ENCODE results near the gene DRC1.
"Not testable (repeated sequence)": the region's sequence is repeated elsewhere in the genome, so short reads cannot be mapped to it uniquely, and the experiment has no call there.

DNA sequence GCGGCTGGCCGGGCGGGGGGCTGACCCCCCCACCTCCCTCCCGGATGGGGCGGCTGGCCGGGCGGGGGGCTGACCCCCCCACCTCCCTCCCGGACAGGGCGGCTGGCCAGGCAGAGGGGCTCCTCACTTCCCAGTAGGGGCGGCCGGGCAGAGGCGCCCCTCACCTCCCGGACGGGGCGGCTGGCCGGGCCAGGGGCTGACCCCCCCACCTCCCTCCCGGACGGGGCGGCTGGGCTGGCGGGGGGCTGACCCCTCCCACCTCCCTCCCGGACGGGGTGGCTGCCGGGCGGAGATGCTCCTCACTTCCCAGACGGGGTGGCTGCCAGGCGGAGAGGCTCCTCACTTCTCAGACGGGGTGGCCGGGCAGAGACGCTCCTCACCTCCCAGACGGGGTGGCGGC, 30.8 kb upstream of the DRC1 start:
- TF ChIP-seq, protein P1, sequence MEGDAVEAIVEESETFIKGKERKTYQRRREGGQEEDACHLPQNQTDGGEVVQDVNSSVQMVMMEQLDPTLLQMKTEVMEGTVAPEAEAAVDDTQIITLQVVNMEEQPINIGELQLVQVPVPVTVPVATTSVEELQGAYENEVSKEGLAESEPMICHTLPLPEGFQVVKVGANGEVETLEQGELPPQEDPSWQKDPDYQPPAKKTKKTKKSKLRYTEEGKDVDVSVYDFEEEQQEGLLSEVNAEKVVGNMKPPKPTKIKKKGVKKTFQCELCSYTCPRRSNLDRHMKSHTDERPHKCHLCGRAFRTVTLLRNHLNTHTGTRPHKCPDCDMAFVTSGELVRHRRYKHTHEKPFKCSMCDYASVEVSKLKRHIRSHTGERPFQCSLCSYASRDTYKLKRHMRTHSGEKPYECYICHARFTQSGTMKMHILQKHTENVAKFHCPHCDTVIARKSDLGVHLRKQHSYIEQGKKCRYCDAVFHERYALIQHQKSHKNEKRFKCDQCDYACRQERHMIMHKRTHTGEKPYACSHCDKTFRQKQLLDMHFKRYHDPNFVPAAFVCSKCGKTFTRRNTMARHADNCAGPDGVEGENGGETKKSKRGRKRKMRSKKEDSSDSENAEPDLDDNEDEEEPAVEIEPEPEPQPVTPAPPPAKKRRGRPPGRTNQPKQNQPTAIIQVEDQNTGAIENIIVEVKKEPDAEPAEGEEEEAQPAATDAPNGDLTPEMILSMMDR (IDR thresholded peaks at IDR 0.05; ENCODE audit: poor library complexity, severe bottlenecking): not testable (repeated sequence)
- TF ChIP-seq EP300 (conservative IDR thresholded peaks at IDR 0.05; ENCODE audit: poor library complexity, severe bottlenecking); MXI1 (conservative IDR thresholded peaks at IDR 0.05; ENCODE audit: poor library complexity, severe bottlenecking); EZH2 (IDR thresholded peaks at IDR 0.05; ENCODE audit: borderline replicate concordance, insufficient read depth, low read length, poor library complexity, severe bottlenecking); TAF1 (IDR thresholded peaks at IDR 0.05; ENCODE audit: low read depth); POLR2AphosphoS5 (IDR thresholded peaks at IDR 0.05); RAD21 (conservative IDR thresholded peaks at IDR 0.05); SMC3 (conservative IDR thresholded peaks at IDR 0.05; ENCODE audit: poor library complexity): not testable (repeated sequence)
- TF ChIP-seq, protein P2, sequence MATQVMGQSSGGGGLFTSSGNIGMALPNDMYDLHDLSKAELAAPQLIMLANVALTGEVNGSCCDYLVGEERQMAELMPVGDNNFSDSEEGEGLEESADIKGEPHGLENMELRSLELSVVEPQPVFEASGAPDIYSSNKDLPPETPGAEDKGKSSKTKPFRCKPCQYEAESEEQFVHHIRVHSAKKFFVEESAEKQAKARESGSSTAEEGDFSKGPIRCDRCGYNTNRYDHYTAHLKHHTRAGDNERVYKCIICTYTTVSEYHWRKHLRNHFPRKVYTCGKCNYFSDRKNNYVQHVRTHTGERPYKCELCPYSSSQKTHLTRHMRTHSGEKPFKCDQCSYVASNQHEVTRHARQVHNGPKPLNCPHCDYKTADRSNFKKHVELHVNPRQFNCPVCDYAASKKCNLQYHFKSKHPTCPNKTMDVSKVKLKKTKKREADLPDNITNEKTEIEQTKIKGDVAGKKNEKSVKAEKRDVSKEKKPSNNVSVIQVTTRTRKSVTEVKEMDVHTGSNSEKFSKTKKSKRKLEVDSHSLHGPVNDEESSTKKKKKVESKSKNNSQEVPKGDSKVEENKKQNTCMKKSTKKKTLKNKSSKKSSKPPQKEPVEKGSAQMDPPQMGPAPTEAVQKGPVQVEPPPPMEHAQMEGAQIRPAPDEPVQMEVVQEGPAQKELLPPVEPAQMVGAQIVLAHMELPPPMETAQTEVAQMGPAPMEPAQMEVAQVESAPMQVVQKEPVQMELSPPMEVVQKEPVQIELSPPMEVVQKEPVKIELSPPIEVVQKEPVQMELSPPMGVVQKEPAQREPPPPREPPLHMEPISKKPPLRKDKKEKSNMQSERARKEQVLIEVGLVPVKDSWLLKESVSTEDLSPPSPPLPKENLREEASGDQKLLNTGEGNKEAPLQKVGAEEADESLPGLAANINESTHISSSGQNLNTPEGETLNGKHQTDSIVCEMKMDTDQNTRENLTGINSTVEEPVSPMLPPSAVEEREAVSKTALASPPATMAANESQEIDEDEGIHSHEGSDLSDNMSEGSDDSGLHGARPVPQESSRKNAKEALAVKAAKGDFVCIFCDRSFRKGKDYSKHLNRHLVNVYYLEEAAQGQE (IDR thresholded peaks at IDR 0.05; ENCODE audit: borderline replicate concordance): not testable (repeated sequence)

Measured in neural cell (in vitro differentiated cells).